NCI-H146 treated with DMSO at 0.1 percent for 48 hours (cell line): ENCODE measurements around the gene GAA.
"Not testable (repeated sequence)": the region's sequence is repeated elsewhere in the genome, so short reads cannot be mapped to it uniquely, and the experiment has no call there.

ENCODE experiments used
- DNase-seq: peaks from one replicate; lab custom pipeline; 2025; ENCODE audit not compliant: unreplicated experiment; lab: John Stamatoyannopoulos, UW

GAA gene

GRCh38 chr17:80083136-80083661 lies 18.2 kb upstream of the GAA start:
- no peak for DNase-seq

- DNase-seq: no peak
Observed at GRCh38 chr17:80084773-80085172, 16.6 kb upstream of the GAA start.

GRCh38 chr17:80086081-80086480 lies 15.3 kb upstream of the GAA start:
- DNase-seq: no peak

GRCh38 chr17:80086616-80087015 lies 14.8 kb upstream of the GAA start:
- no peak for DNase-seq

GRCh38 chr17:80087346-80088265 lies 13.8 kb upstream of the GAA start:
- no peak for DNase-seq

GRCh38 chr17:80089762-80090161 lies 11.6 kb upstream of the GAA start:
- DNase-seq: no peak

- not testable (repeated sequence) for DNase-seq
Observed at GRCh38 chr17:80090164-80090563, 11.2 kb upstream of the GAA start.

GRCh38 chr17:80091376-80091775 lies 10.0 kb upstream of the GAA start:
- no peak for DNase-seq

GRCh38 chr17:80092959-80093358 lies 8.4 kb upstream of the GAA start:
- no peak for DNase-seq

- no peak for DNase-seq
Observed at GRCh38 chr17:80095038-80095843, 6.1 kb upstream of the GAA start.

- no peak for DNase-seq
Observed at GRCh38 chr17:80095844-80096475, 5.4 kb upstream of the GAA start.

GRCh38 chr17:80096561-80097021 lies 4.8 kb upstream of the GAA start:
- DNase-seq: no peak

- DNase-seq: no peak
Observed at GRCh38 chr17:80097127-80097621, 4.2 kb upstream of the GAA start.

GRCh38 chr17:80097844-80098691 lies 3.3 kb upstream of the GAA start:
- DNase-seq: no peak

GRCh38 chr17:80099291-80100034 lies 1.9 kb upstream of the GAA start:
- no peak for DNase-seq

- DNase-seq: no peak
Observed at GRCh38 chr17:80100035-80100323, 1.4 kb upstream of the GAA start.

GRCh38 chr17:80101946-80102663 lies 724 bp downstream of the GAA start:
- peak; percentile 40 for DNase-seq

- no peak for DNase-seq
Observed at GRCh38 chr17:80102664-80103448, 1.5 kb downstream of the GAA start.
